SK-N-SH (cell line): Measurements from ENCODE around the gene CDK6. TPM values are rescaled to one million over a fixed set of nuclear protein-coding genes. Genes with fewer than 3 reads are reported as not detected.

ENCODE experiments used
- CTCF ChIA-PET: fragments of 300-600, 350-600 bp; formaldehyde crosslinking; extraction: SDS; loops from one replicate; lab custom pipeline; 2021; lab: Yijun Ruan, JAX
- POLR2A ChIA-PET: fragments of 350-600 bp; sonication (Branson Sonifier 250); formaldehyde crosslinking; extraction: SDS; loops from one replicate; lab custom pipeline; 2020; ENCODE audit warnings: antibody characterized with exemption, inconsistent platforms; lab: Yijun Ruan, JAX
- DNase-seq: peaks from one replicate; pipeline ENCODE4 v3.0.0; 2012
- H2AFZ ChIP-seq: fragments of 200-600 bp; sonication (generic); 2 replicates; pipeline ENCODE4 v1.8.1; 2016; ENCODE audit warnings: antibody characterized with exemption, mild to moderate bottlenecking, low read depth
- H3F3A ChIP-seq: fragments of 200-600 bp; sonication (generic); replicated peaks from 2 replicates; pipeline ENCODE3; 2016; ENCODE audit warnings: antibody characterized with exemption, mild to moderate bottlenecking; ENCODE audit not compliant: insufficient read depth
- H3K27ac ChIP-seq, 2 experiments: fragments of 200-500 bp in 1 of 2; fragments of 200-600 bp in 1 of 2; sonication (Bioruptor generic) in 1 of 2; sonication (generic), shearing (Covaris generic) in 1 of 2; 2 replicates each; pipeline versions ENCODE4 v1.5.1 to v1.6.1; 2014 to 2016; ENCODE audit warnings: low read depth in 2 of 2, inconsistent platforms in 1 of 2, low read length in 1 of 2, mild to moderate bottlenecking in 1 of 2, mixed read lengths in 1 of 2
- H3K27me3 ChIP-seq: fragments of 200-600 bp; sonication (generic), shearing (Covaris generic); 2 replicates; pipeline ENCODE4 v1.6.1; 2016; ENCODE audit warnings: mixed run types; ENCODE audit not compliant: insufficient read depth
- H3K36me3 ChIP-seq, 2 experiments: fragments of 200-500 bp in 1 of 2; fragments of 200-600 bp in 1 of 2; sonication (Bioruptor generic) in 1 of 2; sonication (generic) in 1 of 2; replicated peaks in 1 of 2; 2 replicates each; pipeline versions ENCODE3 to v1.5.1; 2014 to 2016; ENCODE audit warnings: low read length in 1 of 2, mild to moderate bottlenecking in 1 of 2; ENCODE audit not compliant: insufficient read depth in 2 of 2, control insufficient read depth in 1 of 2
- H3K4me1 ChIP-seq, 2 experiments: fragments of 200-500 bp in 1 of 2; fragments of 200-600 bp in 1 of 2; sonication (Bioruptor generic) in 1 of 2; sonication (generic), shearing (Covaris generic) in 1 of 2; 2 replicates each; pipeline versions ENCODE4 v1.5.1 to v1.6.1; 2014 to 2016; ENCODE audit warnings: low read depth in 1 of 2, low read length in 1 of 2, mixed run types in 1 of 2; ENCODE audit not compliant: insufficient read depth in 2 of 2, control insufficient read depth in 1 of 2
- H3K4me2 ChIP-seq: fragments of 200-600 bp; sonication (generic), shearing (Covaris generic); 2 replicates; pipeline ENCODE4 v1.6.1; 2017; ENCODE audit warnings: mixed run types
- H3K4me3 ChIP-seq, 2 experiments: fragments of 200-500 bp in 1 of 2; fragments of 200-600 bp in 1 of 2; sonication (Bioruptor generic) in 1 of 2; sonication (generic), shearing (Covaris generic) in 1 of 2; 2 replicates each; pipeline versions ENCODE4 v1.5.1 to v1.8.1; 2014 to 2016; ENCODE audit warnings: low read depth in 2 of 2, inconsistent platforms in 1 of 2, low read length in 1 of 2, mild to moderate bottlenecking in 1 of 2, mixed read lengths in 1 of 2, moderate library complexity in 1 of 2
- H3K79me2 ChIP-seq: fragments of 200-600 bp; sonication (generic); 2 replicates; pipeline ENCODE4 v1.8.1; 2017; ENCODE audit warnings: mild to moderate bottlenecking; ENCODE audit not compliant: insufficient read depth
- H3K9ac ChIP-seq: fragments of 200-600 bp; sonication (generic); 2 replicates; pipeline ENCODE4 v1.6.1; 2017; ENCODE audit warnings: mixed run types
- H3K9me2 ChIP-seq: fragments of 200-600 bp; sonication (generic); 2 replicates; pipeline ENCODE4 v1.6.1; 2017; ENCODE audit warnings: mixed run types
- H3K9me3 ChIP-seq: fragments of 200-600 bp; sonication (generic); 2 replicates; pipeline ENCODE4 v1.6.1; 2017; ENCODE audit warnings: mixed run types, mild to moderate bottlenecking, moderate library complexity
- H4K20me1 ChIP-seq: fragments of 200-600 bp; sonication (generic); 2 replicates; pipeline ENCODE4 v1.6.1; 2017; ENCODE audit warnings: mild to moderate bottlenecking, mixed run types; ENCODE audit not compliant: insufficient read depth
- CHD2 ChIP-seq: fragments of 150-350 bp; IDR thresholded peaks from 2 replicates; pipeline ENCODE4 v1.6.1; 2018; ENCODE audit warnings: low read length; ENCODE audit not compliant: partially characterized antibody
- EP300 ChIP-seq, 2 experiments: IDR thresholded peaks; 2 replicates each; pipeline versions ENCODE4 v1.4.0 to v1.6.1; 2012; ENCODE audit warnings: borderline replicate concordance in 1 of 2, low read depth in 1 of 2, low read length in 1 of 2
- GATA2 ChIP-seq: sonication (generic); formaldehyde crosslinking; IDR thresholded peaks from 2 replicates; pipeline ENCODE4 v1.5.0; 2020; ENCODE audit warnings: mild to moderate bottlenecking, missing genetic modification reagents
- MEF2A ChIP-seq: IDR thresholded peaks from 2 replicates; pipeline ENCODE4 v1.4.0; 2012; ENCODE audit warnings: low read depth, borderline replicate concordance
- RAD21 ChIP-seq: IDR thresholded peaks from 2 replicates; pipeline ENCODE4 v1.6.1; 2012; ENCODE audit warnings: mild to moderate bottlenecking, low read length
- RXRA ChIP-seq: IDR thresholded peaks from 2 replicates; pipeline ENCODE4 v1.4.0; 2012; ENCODE audit warnings: low read depth, mild to moderate bottlenecking, borderline replicate concordance
- SMC3 ChIP-seq: IDR thresholded peaks from 2 replicates; pipeline ENCODE4 v1.6.1; 2012; ENCODE audit warnings: low read depth, low read length, improper control_type of control experiment
- WGBS: methylation state at CpG from one replicate; pipeline ENCODE4 v1.1.6; 2017; ENCODE audit warnings: low lambda C conversion rate; 5-methylcytosine and 5-hydroxymethylcytosine counted together
- polyA plus RNA-seq, 3 experiments: library from polyadenylated mRNA; depleted of rRNA; stranded (reverse); fragments of >200 nt; gene quantifications; 2 replicates each; pipeline ENCODE4 v1.2.3, GENCODE V29; 2012
- TF ChIP-seq, protein P1 (sequence below): fragments of 200-600 bp; sonication (generic); IDR thresholded peaks from 2 replicates; pipeline ENCODE4 v1.6.1; 2017; ENCODE audit warnings: antibody characterized with exemption, mild to moderate bottlenecking, moderate library complexity
- TF ChIP-seq, protein P2 (sequence below): fragments of 150-350 bp; IDR thresholded peaks from 2 replicates; pipeline ENCODE4 v1.6.1; 2016; ENCODE audit warnings: mild to moderate bottlenecking, low read depth, low read length
- TF ChIP-seq, protein P3 (sequence below): IDR thresholded peaks from 2 replicates; pipeline ENCODE4 v1.4.0; 2012; ENCODE audit warnings: low read depth, borderline replicate concordance
- TF ChIP-seq, protein P4 (sequence below): IDR thresholded peaks from 2 replicates; pipeline ENCODE4 v1.4.0; 2012; ENCODE audit warnings: low read depth, borderline replicate concordance

CDK6 gene
- polyA plus RNA-seq, 1 of the 3 experiments (the other 2 are of a cell fraction): 30.3 TPM

DNA sequence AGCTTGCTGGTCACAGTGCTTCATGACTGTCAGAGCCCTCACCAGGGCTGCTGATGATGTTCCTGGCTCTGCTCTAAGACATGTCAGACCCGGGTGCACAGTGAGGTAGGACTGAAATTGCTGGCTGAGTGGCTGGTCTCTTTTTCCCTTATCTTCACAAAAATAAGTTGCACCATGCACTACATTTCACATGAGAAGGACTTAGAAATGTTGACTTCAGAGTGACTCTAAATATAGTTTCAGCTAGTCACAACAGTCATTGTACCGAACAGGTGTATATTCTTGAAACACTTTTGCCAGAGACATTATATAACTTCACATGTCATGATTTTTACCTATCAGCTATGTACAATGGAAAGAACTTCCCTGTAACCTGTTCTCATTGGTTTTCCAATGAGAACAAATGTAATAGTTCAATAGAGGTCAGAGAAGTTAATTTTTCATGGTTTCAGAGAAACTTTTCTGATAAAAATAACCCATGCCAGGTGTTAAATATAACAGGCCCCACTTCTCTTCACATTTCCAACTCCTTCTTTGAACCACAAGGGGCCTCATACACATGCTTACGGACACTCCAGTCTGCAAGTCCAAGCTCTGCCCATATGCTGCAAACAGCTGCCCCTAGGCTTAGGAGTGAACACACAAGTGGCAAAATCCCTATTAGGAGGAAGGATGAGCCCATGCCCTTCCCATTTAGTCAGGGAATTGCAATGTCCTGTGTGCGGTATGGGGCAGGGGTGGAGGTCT, 115.6 kb downstream of the CDK6 start:
- H4K20me1 ChIP-seq: no peaks in the 10 kb centered on the region
- H3K27me3 ChIP-seq: no peaks in the 10 kb centered on the region
- CTCF ChIA-PET: interaction anchor here (0.7 to 1.4 kb wide), 4 partner anchors 19 to 23 kb away, joined by 3 to 6 read pairs (median 4); no protein-coding TSS in a partner anchor
- H3K9me3 ChIP-seq: no peaks in the 10 kb centered on the region
- WGBS: 98% methylated on average over 4 of the region's 4 CpGs
- peaks cover 23% of the 10 kb centered on the region for H3F3A ChIP-seq
- H3K4me3 ChIP-seq: no peak overlapping the region
- peaks cover 51 to 68% of the 10 kb centered on the region in 2 experiments for H3K36me3 ChIP-seq
- H2AFZ ChIP-seq: no peak overlapping the region
- no peak for DNase-seq
- peaks cover 99% of the 10 kb centered on the region for H3K79me2 ChIP-seq
- H3K4me2 ChIP-seq: no peak overlapping the region
- H3K4me1 ChIP-seq: peaks cover 9 to 27% of the 10 kb centered on the region in 2 experiments
- no peak overlapping the region for H3K9ac ChIP-seq
- no peaks in the 10 kb centered on the region for H3K9me2 ChIP-seq
- POLR2A ChIA-PET: no interaction called here
- H3K27ac ChIP-seq: no peak overlapping the region
- TF ChIP-seq GATA2 (CRISPR knock-in tag) (no peak), MEF2A (no peak)
- TF ChIP-seq, protein P1, sequence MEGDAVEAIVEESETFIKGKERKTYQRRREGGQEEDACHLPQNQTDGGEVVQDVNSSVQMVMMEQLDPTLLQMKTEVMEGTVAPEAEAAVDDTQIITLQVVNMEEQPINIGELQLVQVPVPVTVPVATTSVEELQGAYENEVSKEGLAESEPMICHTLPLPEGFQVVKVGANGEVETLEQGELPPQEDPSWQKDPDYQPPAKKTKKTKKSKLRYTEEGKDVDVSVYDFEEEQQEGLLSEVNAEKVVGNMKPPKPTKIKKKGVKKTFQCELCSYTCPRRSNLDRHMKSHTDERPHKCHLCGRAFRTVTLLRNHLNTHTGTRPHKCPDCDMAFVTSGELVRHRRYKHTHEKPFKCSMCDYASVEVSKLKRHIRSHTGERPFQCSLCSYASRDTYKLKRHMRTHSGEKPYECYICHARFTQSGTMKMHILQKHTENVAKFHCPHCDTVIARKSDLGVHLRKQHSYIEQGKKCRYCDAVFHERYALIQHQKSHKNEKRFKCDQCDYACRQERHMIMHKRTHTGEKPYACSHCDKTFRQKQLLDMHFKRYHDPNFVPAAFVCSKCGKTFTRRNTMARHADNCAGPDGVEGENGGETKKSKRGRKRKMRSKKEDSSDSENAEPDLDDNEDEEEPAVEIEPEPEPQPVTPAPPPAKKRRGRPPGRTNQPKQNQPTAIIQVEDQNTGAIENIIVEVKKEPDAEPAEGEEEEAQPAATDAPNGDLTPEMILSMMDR: peak; percentile 16; the same call in 1 of the 2 replicates

DNA sequence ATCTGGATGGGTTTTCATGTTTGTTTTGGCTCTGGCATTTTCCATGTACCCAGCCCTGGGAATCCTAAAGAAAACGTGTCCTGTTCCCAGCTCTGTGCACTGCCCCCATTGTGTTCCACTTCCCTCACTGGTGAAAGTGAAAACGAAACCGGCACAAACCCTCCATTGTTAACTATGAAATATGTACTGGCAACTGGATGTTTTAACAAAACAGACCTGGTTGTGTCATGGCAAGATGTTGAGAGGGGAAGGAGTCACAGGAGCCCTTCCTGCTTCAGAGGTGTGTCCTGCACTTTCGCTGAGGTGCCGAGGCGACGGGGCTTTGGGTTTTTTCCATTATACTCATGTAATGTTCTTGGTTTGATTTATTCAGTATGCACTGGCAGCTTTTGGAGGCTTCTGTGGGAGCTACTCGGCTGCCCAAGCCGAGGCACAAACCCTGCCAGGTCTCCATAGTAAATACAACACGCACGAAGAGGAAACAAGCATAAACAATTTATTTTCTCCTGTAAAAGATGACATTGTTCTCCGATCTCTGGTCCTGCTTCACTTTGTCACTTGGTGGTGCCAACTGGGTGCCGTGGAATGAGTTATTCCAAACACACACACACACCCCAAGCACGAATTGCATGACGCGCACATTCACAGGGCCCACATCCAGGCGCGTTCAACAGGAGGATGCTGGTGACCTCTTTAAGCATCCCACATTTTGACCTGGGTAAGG, 118.2 kb downstream of the CDK6 start:
- ChIA-PET CTCF (interaction anchor here (1.2 to 1.4 kb wide), 3 partner anchors 9 to 115 kb away, joined by 3 to 4 read pairs (median 3); no protein-coding TSS in a partner anchor), POLR2A (no interaction called here)
- Histone ChIP-seq H3K79me2 (peaks cover 100% of the 10 kb centered on the region), H2AFZ (no peak overlapping the region), H3K27me3 (no peaks in the 10 kb centered on the region), H3K4me1 (peaks cover 0 to 17% of the 10 kb centered on the region in 2 experiments; a peak in 2 of 4 replicates), H3K9me2 (no peaks in the 10 kb centered on the region), H3F3A (peaks cover 8% of the 10 kb centered on the region), H3K36me3 (peaks cover 34 to 65% of the 10 kb centered on the region in 2 experiments), H3K9ac (no peak overlapping the region), H3K27ac (peak overlapping the region in 1 of 2 experiments; percentile 36; a peak in 2 of 4 replicates), H4K20me1 (no peaks in the 10 kb centered on the region), H3K9me3 (no peaks in the 10 kb centered on the region), H3K4me2 (peak overlapping the region; percentile 4; the same call in 1 of the 2 replicates)
- DNase-seq: no peak
- WGBS: 96% methylated on average over 18 of the region's 18 CpGs
- TF ChIP-seq RXRA: no peak
- TF ChIP-seq GATA2 (CRISPR knock-in tag): no peak
- TF ChIP-seq, protein P2, sequence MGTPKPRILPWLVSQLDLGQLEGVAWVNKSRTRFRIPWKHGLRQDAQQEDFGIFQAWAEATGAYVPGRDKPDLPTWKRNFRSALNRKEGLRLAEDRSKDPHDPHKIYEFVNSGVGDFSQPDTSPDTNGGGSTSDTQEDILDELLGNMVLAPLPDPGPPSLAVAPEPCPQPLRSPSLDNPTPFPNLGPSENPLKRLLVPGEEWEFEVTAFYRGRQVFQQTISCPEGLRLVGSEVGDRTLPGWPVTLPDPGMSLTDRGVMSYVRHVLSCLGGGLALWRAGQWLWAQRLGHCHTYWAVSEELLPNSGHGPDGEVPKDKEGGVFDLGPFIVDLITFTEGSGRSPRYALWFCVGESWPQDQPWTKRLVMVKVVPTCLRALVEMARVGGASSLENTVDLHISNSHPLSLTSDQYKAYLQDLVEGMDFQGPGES: no peak
- TF ChIP-seq, protein P3, sequence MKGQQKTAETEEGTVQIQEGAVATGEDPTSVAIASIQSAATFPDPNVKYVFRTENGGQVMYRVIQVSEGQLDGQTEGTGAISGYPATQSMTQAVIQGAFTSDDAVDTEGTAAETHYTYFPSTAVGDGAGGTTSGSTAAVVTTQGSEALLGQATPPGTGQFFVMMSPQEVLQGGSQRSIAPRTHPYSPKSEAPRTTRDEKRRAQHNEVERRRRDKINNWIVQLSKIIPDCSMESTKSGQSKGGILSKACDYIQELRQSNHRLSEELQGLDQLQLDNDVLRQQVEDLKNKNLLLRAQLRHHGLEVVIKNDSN: no peak
- no peak for TF ChIP-seq EP300 (IDR thresholded peaks at IDR 0.05; ENCODE audit: borderline replicate concordance in 1 of 2, low read depth in 1 of 2, low read length in 1 of 2)
- no peak for TF ChIP-seq RAD21
- TF ChIP-seq CHD2: no peak
- TF ChIP-seq, protein P4, sequence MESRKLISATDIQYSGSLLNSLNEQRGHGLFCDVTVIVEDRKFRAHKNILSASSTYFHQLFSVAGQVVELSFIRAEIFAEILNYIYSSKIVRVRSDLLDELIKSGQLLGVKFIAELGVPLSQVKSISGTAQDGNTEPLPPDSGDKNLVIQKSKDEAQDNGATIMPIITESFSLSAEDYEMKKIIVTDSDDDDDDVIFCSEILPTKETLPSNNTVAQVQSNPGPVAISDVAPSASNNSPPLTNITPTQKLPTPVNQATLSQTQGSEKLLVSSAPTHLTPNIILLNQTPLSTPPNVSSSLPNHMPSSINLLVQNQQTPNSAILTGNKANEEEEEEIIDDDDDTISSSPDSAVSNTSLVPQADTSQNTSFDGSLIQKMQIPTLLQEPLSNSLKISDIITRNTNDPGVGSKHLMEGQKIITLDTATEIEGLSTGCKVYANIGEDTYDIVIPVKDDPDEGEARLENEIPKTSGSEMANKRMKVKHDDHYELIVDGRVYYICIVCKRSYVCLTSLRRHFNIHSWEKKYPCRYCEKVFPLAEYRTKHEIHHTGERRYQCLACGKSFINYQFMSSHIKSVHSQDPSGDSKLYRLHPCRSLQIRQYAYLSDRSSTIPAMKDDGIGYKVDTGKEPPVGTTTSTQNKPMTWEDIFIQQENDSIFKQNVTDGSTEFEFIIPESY: no peak
- no peak for TF ChIP-seq SMC3
- TF ChIP-seq, all 33 proteins: peak for 0
- no peak overlapping the region for H3K4me3 ChIP-seq
